HG03196 (cell line): Measurements from ENCODE around the gene ABCC1.

Experiments used
- ATAC-seq: cut with Tn5 transposase; IDR thresholded peaks from one replicate; pipeline ENCODE4 v1.9.1; 2021; ENCODE audit not compliant: unreplicated experiment

Gene ABCC1

DNA sequence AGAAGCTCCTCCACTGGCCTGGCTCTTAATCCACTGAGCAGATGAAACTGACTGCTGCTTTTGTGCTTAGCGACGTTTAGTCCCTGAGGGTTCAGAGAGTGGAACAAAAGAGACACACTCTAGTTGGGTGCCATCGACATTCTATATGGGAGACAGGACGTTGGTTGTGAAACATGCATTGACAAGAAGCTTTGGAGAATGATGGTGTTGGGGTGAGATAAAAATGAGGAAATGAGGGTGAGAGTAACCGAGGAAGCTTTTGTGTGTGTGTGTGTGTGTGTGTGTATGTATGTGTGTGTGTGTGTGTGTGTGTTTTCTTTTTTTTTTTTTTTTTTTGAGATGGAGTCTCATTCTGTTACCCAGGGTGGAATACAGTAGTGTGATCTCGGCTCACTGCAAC lies 89.5 kb downstream of the ABCC1 start:
- ATAC-seq: no peak

DNA sequence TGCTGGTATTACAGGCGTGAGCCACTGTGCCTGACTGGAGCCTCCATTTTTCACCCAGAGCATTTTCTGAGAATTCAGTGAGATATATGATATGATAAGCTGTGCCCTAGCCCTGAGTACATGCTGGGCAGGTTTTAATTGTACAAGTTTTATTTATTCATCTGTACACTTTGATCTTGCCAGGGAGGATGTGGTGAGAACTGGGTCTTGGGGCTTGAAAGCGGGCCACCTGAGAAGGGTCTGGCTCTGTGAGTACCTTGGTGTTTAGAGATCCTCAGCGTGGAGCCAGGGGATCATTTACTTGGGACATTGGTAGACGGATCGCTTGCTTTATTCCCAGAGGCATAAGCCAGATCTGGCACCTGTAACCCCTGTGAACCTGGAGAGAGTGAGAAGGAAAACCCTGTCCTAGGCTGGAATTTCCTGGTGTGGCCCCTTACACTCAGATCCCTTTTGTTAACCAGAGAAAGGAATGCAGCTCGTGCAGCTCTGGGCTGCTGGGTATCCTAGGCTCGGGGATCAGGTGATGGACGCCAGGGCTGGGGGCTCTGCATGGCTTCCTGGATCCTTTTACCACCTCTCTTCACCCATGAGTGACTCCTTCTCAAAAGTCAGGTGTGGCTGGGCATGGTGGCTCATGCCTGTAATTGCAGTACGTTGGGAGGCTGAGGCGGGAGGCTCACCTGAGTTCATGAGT lies 91.9 kb downstream of the ABCC1 start:
- no peak for ATAC-seq

DNA sequence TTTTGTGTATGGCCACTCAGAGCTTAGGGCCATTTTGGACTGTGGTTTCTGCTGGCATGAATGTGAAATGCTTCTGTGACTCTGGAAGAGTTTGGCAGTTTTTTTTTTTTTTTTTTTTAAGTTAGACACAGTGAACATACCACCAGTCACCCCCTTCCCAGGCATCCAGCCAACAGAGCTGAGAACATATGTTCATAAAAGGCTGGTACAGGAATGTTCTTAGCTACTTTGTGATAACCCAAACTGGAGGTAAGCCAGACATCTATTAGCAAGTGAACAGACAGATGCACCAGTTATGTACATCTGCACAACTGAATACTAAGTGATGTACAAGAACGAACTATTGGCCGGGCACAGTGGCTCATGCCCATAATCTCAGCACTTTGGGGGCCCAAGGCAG lies 92.7 kb downstream of the ABCC1 start:
- ATAC-seq: no peak

DNA sequence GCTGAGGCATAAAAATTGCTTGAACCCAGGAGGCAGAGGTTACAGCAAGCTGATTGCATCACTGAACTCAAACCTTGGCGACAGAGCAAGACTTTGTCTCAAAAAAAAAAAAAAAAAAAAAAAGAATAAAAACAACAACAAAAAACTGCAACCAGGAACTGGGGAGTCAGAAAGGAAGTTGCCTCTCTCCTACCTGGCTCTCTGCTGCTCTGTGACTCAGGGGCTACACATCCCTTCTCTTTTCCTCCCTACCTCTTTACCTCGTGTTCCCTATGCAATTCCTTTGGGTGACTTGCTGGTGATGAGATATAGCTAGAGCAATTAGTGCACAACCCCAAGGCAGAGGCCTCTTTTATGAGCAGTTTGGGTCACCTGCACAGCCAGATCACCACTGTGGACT lies 95.9 kb downstream of the ABCC1 start:
- no peak for ATAC-seq

DNA sequence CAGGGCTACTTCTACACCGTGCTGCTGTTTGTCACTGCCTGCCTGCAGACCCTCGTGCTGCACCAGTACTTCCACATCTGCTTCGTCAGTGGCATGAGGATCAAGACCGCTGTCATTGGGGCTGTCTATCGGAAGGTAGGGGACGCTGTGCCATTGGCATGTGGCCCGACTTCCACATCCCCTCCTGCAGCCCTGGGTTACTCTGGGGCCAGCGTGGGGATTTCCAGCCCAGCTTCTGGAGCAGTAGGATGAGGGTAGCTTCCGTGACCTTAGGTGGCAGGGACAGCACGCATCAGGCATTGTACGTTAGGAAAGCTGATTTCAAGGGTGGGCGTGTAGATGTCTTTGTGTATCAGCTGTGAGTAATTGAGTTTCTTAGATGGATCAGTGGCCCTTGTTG lies 96.5 kb downstream of the ABCC1 start:
- no peak for ATAC-seq

DNA sequence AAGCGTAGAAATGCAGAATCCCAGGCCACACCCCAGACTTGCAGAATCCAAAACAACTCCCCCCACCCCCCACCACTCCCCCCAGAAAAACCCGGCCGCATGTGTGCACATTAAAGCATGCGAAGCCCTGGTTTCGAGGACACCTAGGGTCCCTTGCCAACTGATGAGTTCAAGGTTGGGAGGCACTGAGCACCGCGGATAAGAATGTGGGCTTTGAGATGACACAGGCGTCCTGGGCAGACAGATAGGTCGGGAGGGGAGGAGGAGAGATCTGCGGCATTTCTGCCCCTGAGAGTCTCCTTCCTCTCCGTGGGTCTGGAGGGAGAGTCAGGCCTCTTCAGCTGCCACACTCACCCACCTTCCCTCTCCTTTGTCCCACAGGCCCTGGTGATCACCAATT lies 98.3 kb downstream of the ABCC1 start:
- no peak for ATAC-seq

DNA sequence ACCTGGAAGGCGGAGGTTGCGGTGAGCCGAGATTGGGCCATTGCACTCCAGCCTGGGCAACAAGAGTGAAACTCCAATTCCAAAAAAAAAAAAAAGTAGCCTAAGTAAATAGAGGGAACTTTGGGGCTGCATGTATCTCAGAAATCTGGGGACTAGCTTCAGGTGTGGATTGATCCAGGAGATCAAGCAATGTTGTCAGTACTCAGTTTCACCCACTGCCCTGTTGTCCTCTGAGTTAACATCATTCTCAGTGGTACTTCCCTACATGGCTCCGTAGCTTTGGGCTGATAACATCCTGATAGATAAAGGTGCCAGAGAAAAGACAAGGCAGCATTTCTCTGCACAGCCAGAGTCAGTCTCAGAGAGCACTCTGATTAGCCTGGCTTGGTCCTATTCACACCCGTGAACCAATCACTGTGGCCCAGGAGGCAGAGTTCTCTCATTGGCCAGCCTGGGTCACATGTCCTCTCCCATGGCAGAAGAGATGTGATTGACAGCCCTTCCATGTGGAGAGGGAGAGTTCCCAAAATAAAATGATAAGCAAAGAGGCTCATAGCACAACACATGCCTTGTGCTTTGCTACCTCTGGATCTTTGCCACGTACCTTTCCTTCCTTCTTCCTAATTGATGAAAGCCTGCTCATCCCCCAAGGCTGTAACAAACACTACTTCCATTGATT lies 99.6 kb downstream of the ABCC1 start:
- no peak for ATAC-seq

DNA sequence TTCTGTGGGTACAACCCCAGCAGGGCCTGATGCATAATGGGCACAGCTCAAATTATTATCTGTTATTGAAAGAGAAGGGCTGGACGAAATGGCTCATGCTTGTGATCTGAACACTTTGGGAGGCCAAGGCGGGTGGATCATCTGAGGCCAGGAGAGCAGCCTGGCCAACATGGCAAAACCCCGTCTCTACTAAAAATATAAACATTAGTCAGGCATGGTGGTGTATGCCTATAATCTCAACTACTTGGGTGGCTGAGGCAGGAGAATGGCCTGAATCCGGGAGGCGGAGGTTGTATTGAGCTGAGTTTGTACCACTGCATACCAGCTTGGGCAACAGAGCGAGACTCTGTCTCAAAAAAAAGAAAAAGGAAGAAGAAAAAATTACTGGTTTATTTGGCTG lies 100.7 kb downstream of the ABCC1 start:
- ATAC-seq: no peak

DNA sequence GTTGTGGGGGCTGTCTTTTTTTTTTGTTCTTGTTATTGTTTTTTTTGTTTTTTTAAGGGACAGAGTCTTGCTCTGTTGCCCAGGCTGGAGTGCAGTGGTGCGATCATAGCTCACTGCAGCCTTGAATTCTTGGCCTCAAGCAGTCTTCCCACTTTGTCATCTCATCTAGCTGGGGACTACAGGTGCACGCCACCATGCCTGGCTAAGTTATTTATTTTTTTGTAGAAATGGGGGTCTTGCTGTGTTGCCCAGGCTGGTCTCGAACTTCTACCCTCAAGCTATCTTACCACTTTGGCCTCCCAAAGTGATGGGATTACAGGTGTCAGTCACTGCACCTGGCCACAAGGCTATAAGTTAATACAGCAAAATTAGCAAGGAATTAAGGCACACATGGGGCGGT lies 101.7 kb downstream of the ABCC1 start:
- ATAC-seq: no peak

DNA sequence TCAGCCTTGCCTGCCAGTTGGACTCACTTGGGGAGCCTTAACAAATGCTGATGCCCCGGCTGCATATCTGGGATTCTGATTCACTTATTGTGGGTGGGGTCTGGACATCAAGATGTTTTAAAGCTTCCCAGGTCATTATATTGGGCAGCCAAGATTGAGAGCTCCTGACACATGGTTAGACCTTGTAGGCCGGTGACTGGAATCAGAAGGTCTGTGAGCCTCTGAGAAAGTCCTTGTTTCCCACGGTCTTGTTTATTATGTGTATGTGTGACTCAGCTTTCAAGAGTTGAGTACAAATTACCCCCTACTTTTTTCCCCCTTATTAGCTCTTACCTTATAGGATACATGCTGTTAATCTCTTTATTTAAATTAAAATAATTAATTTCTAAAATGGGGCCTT lies 103.5 kb downstream of the ABCC1 start:
- ATAC-seq: no peak

DNA sequence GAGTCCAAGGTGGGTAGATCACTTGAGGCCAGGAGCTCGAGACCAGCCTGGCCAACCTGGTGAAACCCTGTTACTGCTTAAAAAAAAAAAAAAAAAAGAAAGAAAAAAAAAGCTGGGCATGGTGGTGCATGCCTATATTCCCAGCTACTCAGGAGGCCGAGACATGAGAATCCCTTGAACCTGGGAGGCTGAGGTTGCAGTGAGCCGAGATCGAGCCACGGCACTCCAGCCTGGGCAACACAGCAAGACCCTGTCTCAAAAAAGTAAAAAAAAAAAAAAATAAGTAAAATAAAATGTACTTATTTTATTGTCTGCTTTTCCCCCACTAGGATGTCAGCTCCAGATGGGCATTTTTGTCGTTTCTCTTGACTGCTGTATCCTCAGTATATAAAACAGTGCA lies 107.7 kb downstream of the ABCC1 start:
- ATAC-seq: no peak

DNA sequence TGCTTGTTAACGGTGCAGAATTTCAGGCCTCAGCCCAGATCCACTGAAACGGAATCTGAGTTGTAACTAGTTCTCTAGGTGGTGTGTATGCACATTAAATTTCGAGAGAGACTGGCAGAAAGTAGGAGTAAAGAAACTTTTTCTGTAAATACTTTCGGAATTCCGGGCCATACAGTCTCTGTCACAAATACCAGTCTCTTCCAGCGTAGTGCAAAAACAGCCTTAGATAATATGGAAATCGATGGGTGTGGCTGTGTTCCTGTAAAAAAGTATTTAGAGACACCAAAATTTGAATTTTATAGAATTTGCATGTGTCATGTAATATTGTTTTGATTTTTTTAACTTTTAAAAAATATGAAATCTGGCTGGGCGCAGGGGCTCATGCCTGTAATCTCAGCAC lies 109.7 kb downstream of the ABCC1 start:
- ATAC-seq: no peak

DNA sequence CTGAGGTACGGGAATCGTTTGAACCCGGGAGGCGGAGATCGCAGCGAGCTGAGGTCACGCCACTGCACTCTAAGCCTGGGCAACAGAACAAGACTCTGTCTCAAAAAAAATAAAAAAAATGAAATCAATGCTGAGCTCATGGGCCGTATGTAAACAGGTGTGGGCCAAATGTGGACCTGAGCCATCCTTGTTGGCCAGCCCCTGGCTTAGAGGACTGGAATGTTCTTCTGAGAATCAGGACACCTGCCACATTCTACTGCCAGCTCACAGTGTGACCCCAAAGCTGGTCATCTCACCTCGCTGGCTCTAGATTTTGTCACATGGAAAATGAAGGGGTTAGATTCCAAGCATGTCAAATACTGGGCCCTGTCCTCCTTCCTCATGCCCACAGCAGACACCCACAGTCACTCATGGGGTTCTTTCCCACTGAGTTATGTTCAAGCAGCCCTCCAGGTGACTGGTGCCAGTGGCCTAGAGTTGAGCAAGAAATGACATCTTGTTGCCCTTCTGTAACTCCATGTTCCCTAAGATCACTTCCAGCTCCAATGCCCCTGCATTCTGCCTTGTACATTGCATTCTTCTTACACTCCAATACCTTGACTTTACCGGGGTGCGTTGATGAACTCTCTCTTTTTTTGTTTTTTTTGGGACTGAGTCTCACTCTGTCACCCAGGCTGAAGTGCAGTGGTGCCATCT lies 110.6 kb downstream of the ABCC1 start:
- ATAC-seq: no peak

DNA sequence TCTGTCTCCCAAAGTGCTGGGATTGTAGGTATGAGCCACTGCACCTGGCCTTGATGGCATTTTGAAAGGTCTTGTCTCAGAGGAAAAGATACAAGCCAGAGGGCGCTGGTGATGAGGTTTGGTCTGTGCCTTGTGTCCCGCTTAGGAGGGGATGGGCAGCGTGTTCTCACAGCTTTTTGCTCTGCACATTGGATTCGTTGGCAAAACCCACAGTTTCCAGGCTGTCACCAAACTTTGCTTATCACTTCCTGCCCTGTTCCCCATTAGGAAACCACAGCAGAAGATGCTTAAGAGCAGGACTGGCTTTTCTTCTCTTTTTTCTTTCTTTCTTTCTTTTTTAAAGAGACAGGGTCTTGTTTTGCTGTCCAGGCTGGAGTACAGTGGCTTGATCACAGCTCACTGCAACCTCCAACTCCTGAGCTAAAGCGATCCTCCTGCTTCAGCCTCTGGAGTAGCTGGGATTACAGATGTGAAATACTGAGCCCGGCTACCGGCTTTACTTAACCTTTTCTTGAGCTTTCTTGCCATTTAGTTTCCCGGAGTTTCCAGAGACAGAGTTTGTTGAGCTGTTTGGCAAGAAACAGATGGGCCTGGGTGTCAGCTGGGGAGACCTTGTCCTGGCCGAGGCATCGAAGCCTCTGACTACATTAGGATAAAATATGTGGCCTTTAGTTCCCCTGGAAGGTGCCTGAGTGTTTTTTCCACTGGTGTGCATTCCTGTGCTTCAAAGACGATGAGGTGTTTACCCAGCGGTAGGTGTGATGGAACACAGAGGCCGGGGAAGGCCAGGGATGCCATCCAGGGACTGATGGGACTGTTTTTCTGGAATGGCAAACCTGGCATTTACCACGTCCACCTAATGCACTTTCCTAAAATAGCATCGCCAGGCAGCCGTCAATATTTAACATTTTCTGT lies 112.9 kb downstream of the ABCC1 start:
- no peak for ATAC-seq

DNA sequence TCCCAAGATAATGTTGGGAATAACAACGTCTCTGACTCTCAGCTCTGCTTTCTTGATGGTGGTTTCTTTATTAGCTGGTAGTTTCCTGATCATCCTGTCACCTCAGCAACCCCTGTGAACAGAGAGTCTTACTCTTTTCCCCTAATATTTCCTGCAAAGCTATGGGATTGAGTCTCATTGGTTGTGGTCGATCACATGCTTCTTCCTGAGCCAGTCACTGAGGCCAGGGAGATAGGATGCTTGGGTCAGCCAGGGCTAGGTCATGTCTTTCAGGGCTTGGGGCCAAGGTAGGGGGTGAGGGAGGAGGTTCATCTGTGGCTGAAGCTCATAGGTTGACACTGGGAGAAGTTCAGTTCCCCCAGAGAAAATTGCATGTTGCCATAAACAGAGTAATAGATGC lies 114.3 kb downstream of the ABCC1 start:
- no peak for ATAC-seq

DNA sequence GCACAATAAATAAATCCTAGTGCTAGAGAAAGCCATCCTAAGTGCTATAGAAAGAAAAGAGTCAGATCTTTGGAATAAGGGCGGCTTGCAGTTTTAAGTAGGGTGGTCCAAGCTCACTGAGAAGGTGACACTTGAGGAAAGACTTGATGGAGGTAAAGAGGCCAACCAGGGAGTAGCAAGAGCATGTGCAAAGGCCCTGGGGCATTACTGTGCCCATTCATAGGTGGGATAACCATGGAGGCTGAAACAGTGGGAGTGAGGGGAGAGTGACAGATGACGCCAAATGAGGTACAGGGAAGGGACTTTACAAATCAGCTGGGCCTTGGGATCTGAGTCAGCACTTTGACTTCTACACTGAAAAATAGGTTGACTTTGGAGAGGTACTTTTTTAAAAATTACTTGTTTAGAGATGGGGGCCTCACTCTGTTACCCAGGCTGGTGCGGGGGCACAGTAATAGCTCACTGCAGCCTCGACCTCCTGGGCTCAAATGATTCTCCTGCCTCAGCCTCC lies 115.5 kb downstream of the ABCC1 start:
- ATAC-seq: no peak

DNA sequence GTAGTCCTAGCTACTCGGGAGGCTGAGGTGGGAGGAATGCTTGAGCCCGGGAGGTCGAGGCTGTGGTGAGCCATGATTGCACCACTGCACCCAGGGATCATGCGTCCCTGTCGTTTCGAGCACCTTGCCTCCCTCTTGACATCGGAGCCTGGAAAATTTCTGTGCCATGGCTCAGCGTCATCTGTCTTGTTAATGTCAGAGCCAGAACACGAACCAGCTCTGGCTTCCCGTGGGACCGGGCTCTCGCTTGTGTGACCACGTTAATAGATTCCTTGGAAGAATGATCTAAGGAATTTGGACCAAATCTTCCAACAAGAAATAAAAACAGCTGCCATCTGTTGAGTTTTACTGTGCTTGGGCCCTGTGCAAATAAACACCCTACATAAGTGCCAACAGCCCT lies 117.7 kb downstream of the ABCC1 start:
- no peak for ATAC-seq

DNA sequence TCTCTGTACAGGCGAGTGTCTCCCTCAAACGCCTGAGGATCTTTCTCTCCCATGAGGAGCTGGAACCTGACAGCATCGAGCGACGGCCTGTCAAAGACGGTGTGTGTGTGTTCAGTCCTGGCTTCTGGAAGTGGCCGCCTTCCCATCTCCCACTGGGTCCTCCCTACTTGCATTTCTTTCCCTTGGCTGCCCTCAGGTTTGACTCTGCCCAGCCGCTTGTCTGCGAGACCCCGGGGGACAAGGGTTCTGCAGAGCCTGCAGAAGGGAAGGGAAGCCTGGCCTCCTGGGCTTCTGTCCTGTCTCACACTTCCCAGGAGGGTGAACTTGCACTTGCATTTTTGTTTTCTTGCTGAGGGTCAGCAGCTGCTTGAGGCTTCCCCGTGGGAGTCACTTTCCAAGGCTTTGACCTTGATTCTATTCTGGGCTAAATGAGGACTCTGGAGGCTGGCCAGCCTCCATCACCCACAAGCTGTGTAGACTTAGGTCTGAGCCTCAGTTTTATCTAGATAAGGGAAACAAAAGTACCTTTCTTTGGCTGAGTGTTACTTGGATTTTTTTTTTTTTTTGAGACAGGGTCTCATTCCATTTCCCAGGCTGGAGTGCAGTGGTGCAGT lies 122.3 kb downstream of the ABCC1 start:
- ATAC-seq: no peak

DNA sequence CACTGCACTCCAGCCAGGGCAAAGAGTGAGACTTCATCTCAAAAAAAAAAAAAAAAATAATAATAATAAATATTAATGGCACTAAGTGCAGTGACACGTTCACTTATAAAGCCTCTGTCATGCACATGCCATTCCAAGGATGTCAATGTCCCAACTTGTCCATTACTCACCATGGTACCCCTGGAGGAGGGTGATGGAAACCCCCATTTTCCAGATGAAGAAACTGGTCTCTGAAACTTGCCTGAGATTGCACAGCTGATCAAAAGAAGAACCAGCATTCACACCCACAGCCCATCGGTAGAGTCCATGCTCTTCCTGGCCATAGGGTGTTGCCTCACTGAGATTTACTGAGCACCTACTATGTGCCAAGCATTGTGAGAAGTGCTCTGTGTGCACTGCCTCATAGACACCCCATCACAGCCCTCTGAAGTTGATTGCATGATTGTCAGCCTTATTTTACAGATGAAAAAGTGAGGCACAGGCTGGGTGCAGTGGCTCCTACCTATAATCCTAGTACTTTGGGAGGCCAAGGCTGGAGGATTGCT lies 123.7 kb downstream of the ABCC1 start:
- ATAC-seq: no peak
